ENCODE data around the gene CERK.
"Not testable (repeated sequence)": the region's sequence is repeated elsewhere in the genome, so short reads cannot be mapped to it uniquely, and the experiment has no call there.

Gene CERK

DNA sequence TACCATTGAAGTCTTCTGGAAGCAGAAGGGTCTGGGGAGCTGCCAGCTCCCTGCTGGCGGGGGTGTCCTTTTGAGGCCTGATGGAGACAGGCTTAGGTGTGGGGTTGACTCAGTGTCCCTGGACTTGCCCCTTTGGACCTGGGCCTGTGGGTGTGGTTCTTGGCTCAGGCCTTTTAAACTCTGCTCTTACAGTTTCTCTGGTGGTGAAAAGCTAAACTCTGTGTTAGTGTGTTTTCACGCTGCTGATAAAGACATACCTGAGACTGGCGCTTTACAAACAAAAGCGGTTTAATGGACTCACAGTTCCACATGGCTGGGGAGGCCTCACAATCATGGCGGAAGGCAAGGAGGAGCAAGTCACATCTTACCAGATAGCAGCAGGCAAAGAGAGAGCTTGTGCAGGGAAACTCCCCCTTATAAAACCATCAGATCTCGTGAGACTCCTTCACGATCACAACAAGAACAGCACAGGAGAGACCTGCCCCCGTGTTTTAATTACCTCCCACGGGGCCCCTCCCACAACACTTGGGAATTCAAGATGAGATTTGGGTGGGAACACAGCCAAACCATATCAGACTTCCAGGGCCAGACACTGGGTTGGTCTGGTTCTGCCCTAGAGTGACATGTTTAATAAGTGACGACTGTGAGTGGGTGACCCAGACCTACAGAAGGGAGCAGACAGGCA lies 91.4 kb downstream of the CERK start:
- peak; percentile 47 for DNase-seq (ENCODE audit: low spot score)

DNA sequence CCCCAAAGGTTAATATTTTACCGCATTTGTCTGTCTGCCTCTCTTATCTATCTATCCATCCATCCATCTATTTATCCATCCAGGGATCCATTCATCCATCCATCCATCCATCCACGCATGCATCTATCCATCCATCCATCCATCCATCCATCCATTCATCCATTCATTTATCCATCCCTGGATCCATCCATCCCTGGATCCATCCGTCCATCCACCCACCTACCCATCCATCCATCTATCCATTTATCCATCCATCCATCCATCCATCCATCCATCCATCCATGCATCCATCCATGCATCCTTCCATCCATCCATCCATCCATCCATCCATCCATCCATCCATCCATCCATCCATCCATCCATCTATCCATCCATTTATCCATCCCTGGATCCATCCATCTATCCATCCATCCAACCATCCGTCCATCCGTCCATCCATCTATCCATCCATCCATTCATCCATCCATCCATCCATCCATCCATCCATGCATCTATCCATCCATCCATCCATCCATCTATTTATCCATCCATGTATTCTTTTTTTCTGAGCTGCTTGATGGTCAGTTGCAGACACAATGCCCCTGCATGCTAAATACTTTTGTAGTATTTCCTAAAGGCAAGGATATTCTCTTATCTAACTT lies 95.1 kb downstream of the CERK start:
- DNase-seq (ENCODE audit: low spot score): not testable (repeated sequence)

DNA sequence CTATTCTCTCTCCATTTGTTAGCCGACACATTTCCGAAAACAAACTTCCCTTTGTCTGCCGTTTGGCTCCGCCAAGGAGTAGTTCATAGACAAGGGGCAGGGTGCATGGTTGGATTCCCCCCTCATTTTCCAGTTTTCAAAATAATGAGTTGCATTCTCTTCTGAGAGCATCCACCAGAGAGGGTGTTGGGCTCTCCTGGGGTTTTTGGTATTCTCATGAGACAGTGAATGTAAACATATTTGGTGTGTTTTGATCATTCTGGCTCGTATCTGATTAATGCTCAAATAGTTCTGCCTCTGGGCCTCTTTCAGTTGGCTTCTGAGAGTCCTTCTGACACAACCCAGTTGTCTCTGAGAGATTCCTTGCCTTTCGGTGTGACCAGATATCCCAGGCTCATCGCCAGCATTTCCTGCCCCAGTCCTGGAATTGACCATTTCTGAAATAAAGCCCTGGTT lies 96.2 kb downstream of the CERK start:
- DNase-seq (ENCODE audit: low spot score): no peak

GRCh38 chr22:46640293-46641055 lies 97.6 kb downstream of the CERK start:
- no peak for DNase-seq (ENCODE audit: low spot score)

DNA sequence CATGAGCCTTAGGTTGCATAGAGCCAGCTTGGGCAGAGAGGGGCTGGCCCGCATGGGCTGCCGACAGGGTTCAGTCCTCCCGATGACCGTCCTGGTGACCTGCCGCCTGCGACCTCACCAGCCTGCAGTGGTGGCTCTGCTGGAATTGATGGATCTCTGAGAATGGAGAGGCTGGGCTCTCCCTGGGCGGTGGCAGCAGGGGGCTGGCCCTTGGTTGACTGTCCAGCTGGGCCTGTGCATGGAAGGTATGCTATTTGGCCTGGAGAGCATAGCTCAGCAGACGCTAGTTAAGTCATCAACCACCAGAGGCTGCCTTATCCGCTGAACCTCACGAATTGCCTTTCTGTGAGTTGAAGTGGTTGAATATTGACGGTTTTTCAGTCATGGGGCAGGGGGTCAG lies 98.2 kb downstream of the CERK start:
- DNase-seq (ENCODE audit: low spot score): no peak

DNA sequence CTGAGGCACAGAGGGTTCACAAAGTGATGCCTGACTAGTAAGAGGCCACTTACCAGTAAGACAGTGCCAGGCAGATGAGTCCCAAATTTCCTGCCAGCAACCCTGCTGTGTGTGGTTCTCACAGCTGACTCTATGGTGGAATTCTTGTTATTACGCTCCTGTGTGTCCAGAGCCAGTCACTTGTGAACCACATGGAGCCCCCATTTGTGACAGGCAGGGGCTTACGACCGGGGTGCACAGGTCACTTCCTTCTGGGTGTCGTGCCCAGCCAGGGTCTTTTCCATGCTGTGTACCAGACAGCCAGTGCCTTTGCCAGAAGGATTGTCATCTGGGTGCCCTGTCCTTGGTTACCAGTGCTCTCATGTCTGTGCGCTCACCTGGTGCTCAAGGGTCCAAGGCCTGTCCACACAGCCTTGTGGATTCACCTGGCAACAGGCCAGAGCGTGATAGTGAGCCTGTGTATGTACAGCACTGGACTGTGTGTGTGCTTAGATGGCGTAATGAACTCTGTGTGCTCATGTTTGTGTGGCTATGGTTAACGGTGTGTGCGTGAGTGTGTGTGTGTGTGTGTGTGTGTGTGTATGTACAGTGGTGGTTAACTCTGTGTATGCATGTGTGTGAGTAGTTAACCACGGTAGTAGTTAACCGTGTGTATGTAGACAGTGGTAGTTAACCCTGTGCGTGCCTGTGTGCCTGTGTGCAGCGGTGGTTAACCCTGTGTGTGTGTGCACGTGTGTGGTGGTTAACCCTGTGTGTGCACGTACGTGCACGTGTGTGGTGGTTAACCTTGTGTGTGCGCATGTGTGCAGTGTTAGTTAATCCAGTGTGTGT lies 99.2 kb downstream of the CERK start:
- DNase-seq (ENCODE audit: low spot score): no peak

DNA sequence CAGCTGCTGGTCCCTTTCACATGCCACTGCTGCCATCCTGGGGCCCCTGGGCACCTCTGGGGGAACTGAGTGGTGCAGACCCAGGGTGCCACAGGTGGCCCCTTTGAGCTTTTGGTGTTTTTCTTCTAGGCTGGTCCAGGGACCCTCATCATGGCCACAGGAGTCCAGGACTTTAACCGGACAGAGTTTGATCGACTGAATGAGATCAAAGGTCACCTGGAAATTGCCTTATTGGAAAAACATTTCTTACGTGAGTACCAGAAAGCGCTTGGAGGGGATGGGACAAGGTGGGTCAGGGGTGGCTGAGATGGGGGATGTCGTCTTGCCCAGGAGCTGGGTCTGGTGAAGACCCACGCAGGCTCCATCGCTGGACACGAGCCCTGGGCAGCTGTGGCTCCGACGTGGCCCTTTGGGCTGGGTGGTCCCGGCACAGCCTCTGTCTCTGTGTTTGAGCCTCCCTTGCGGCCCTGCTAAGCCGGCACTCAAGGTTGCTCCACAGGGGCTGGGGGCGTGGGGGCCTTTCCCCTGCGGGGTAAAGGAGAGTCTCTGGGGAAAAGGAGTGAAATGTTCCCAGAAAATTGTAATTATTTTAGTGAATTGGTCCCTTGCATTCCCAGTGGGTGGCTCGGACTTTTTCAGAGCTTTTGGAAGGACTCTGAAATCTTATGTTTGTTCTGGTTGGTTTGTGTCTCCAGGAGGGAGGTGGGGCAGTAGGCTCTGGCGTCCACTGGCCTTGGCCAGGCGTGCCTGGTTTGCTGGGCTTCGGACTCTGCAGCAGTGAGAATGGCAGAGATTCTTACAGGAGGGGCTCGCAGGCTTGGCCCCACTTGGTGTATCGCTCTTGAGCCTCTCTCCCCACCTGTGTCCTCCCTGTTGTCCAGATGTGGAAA lies 100.1 kb downstream of the CERK start:
- DNase-seq (ENCODE audit: low spot score): no peak

GRCh38 chr22:46636221-46637002 lies 101.6 kb downstream of the CERK start:
- no peak for DNase-seq (ENCODE audit: low spot score)

- DNase-seq (ENCODE audit: low spot score): no peak
These were observed 102.3 kb downstream of the CERK start for GRCh38 chr22:46635756-46636155.

- DNase-seq (ENCODE audit: low spot score): not testable (repeated sequence)
These were observed 102.9 kb downstream of the CERK start for GRCh38 chr22:46634973-46635685.
